ENCODE data around the gene KLC3.

KLC3 gene

GRCh38 chr19:45380107-45380506 lies 39.6 kb downstream of the KLC3 start:
- no peak for DNase-seq

- no peak for DNase-seq
Observed at GRCh38 chr19:45382426-45382825, 41.9 kb downstream of the KLC3 start.

GRCh38 chr19:45385392-45386221 lies 45.1 kb downstream of the KLC3 start:
- no peak for DNase-seq

GRCh38 chr19:45391346-45391745 lies 50.8 kb downstream of the KLC3 start:
- DNase-seq = no peak

- no peak for DNase-seq
Observed at GRCh38 chr19:45391871-45392665, 51.5 kb downstream of the KLC3 start.

GRCh38 chr19:45395821-45396617 lies 55.5 kb downstream of the KLC3 start:
- no peak for DNase-seq

- DNase-seq = no peak
Observed at GRCh38 chr19:45400192-45400591, 59.6 kb downstream of the KLC3 start.

Data from NCI-H1436 treated with DMSO at 0.1 percent for 48 hours (cell line).